H1 (cell line): Measurements from ENCODE around the gene MIDN. TPM values are rescaled to one million over a fixed set of nuclear protein-coding genes. Genes with fewer than 3 reads are reported as not detected.

Experiments used
- CTCF ChIA-PET: fragments of 300-600 bp; sonication (Branson Sonifier 250); formaldehyde crosslinking; loops from one replicate; lab custom pipeline; 2021; ENCODE audit not compliant: partially characterized antibody; lab: Charles Lee
- POLR2A ChIA-PET: fragments of 300-600 bp; sonication (Branson Sonifier 250); formaldehyde crosslinking; loops from one replicate; lab custom pipeline; 2021; ENCODE audit warnings: inconsistent platforms; ENCODE audit not compliant: partially characterized antibody; lab: Charles Lee
- DNase-seq, 2 experiments: peaks; one replicate each; pipeline versions ENCODE4 v3.0.0 to v3.0.0-alpha.2; 2010 to 2022; ENCODE audit warnings: low spot score in 2 of 2, low read depth in 1 of 2, mixed read lengths in 1 of 2
- FAIRE-seq: peaks from 2 replicates; lab custom pipeline; 2011; peaks lifted over from hg19 to GRCh38; lab: Jason Lieb, UNC
- H2AFZ ChIP-seq: 2 replicates; pipeline ENCODE4 v1.8.1; 2012; ENCODE audit warnings: low read length, inconsistent platforms
- H2AK5ac ChIP-seq: 2 replicates; pipeline ENCODE4 v1.6.1; 2013; ENCODE audit warnings: low read depth, low read length
- H2BK120ac ChIP-seq: replicated peaks from 2 replicates; pipeline ENCODE3; 2013; ENCODE audit warnings: low read depth, low read length, inconsistent platforms
- H2BK12ac ChIP-seq: 2 replicates; pipeline ENCODE4 v1.6.1; 2013; ENCODE audit warnings: low read depth, low read length
- H2BK15ac ChIP-seq: 2 replicates; pipeline ENCODE4 v1.6.1; 2013; ENCODE audit warnings: low read length
- H2BK20ac ChIP-seq: 2 replicates; pipeline ENCODE4 v1.6.1; 2013; ENCODE audit warnings: low read length
- H2BK5ac ChIP-seq: 2 replicates; pipeline ENCODE4 v1.6.1; 2013; ENCODE audit warnings: low read depth, low read length
- H3K14ac ChIP-seq: 2 replicates; pipeline ENCODE4 v1.6.1; 2013; ENCODE audit warnings: inconsistent platforms; ENCODE audit not compliant: insufficient read length
- H3K18ac ChIP-seq: 2 replicates; pipeline ENCODE4 v1.6.1; 2013; ENCODE audit warnings: low read length; ENCODE audit errors: extremely low read depth
- H3K23ac ChIP-seq: 2 replicates; pipeline ENCODE4 v1.6.1; 2013; ENCODE audit warnings: inconsistent platforms; ENCODE audit not compliant: insufficient read length
- H3K23me2 ChIP-seq: 2 replicates; pipeline ENCODE4 v1.6.1; 2013; ENCODE audit warnings: low read depth, low read length
- H3K27ac ChIP-seq: 2 replicates; pipeline ENCODE4 v1.6.1; 2011; ENCODE audit warnings: low read depth, low read length, inconsistent platforms
- H3K27me3 ChIP-seq, 4 experiments: replicated peaks in 1 of 4; 1 replicate in 1 of 4; 2 replicates in 3 of 4; pipeline versions ENCODE4 v1.6.1 to v1.8.1; 2011 to 2013; ENCODE audit warnings: low read length in 3 of 4, mild to moderate bottlenecking in 3 of 4, inconsistent platforms in 2 of 4, mixed read lengths in 2 of 4, moderate library complexity in 1 of 4; ENCODE audit not compliant: control insufficient read depth in 3 of 4, insufficient read depth in 3 of 4; ENCODE audit errors: extremely low read depth in 1 of 4
- H3K36me3 ChIP-seq, 4 experiments: 2 replicates each; pipeline versions ENCODE4 v1.6.1 to v1.8.1; 2011 to 2013; ENCODE audit warnings: mild to moderate bottlenecking in 4 of 4, low read length in 3 of 4, moderate library complexity in 2 of 4, control low read depth in 1 of 4, inconsistent platforms in 1 of 4; ENCODE audit not compliant: insufficient read depth in 4 of 4, control insufficient read depth in 2 of 4
- H3K4ac ChIP-seq: replicated peaks from 2 replicates; pipeline ENCODE3; 2013; ENCODE audit warnings: low read length, low read depth, mixed read lengths, inconsistent platforms; ENCODE audit not compliant: insufficient read length
- H3K4me1 ChIP-seq, 4 experiments: replicated peaks in 1 of 4; 1 replicate in 1 of 4; 2 replicates in 3 of 4; pipeline versions ENCODE4 v1.6.1 to v1.8.1; 2011 to 2013; ENCODE audit warnings: low read length in 3 of 4, inconsistent platforms in 2 of 4, mixed read lengths in 1 of 4; ENCODE audit not compliant: insufficient read depth in 4 of 4, control insufficient read depth in 3 of 4
- H3K4me2 ChIP-seq, 2 experiments: 2 replicates each; pipeline versions ENCODE4 v1.6.1 to v1.8.1; 2011 to 2013; ENCODE audit warnings: low read depth in 2 of 2, low read length in 2 of 2, control low read depth in 1 of 2, inconsistent platforms in 1 of 2, mild to moderate bottlenecking in 1 of 2; ENCODE audit not compliant: insufficient read depth in 1 of 2
- H3K4me3 ChIP-seq, 4 experiments: fragments of 200-600, 300-600 bp in 1 of 4; sonication (generic), shearing (Covaris generic), sonication (Bioruptor Twin) in 1 of 4; 2 replicates each; pipeline versions ENCODE4 v1.5.1 to v1.8.1; 2011 to 2016; ENCODE audit warnings: low read length in 4 of 4, low read depth in 3 of 4, control low read depth in 2 of 4, inconsistent platforms in 2 of 4, mild to moderate bottlenecking in 2 of 4, mixed read lengths in 1 of 4, moderate library complexity in 1 of 4; ENCODE audit not compliant: insufficient read depth in 2 of 4; ENCODE audit errors: extremely low read depth in 1 of 4
- H3K56ac ChIP-seq: replicated peaks from 2 replicates; pipeline ENCODE3; 2013; ENCODE audit warnings: low read depth, mild to moderate bottlenecking, mixed read lengths, low read length, inconsistent platforms; ENCODE audit not compliant: insufficient read length
- H3K79me1 ChIP-seq: 2 replicates; pipeline ENCODE4 v1.6.1; 2013; ENCODE audit warnings: low read depth, low read length, control low read depth
- H3K79me2 ChIP-seq, 2 experiments: 2 replicates each; pipeline versions ENCODE4 v1.6.1 to v1.8.1; 2012 to 2013; ENCODE audit warnings: low read length in 2 of 2, mild to moderate bottlenecking in 2 of 2, inconsistent platforms in 1 of 2; ENCODE audit not compliant: insufficient read depth in 2 of 2, control insufficient read depth in 1 of 2
- H3K9ac ChIP-seq, 4 experiments: replicated peaks in 1 of 4; 1 replicate in 1 of 4; 2 replicates in 3 of 4; pipeline versions ENCODE4 v1.6.1 to v1.8.1; 2011 to 2013; ENCODE audit warnings: low read depth in 3 of 4, low read length in 3 of 4, control low read depth in 2 of 4, mild to moderate bottlenecking in 2 of 4, moderate library complexity in 2 of 4, inconsistent platforms in 1 of 4; ENCODE audit errors: extremely low read depth in 1 of 4
- H3K9me3 ChIP-seq, 2 experiments: 2 replicates each; pipeline versions ENCODE4 v1.6.1 to v1.8.1; 2012 to 2013; ENCODE audit warnings: mild to moderate bottlenecking in 2 of 2, moderate library complexity in 2 of 2, control low read depth in 1 of 2, inconsistent platforms in 1 of 2, low read depth in 1 of 2, low read length in 1 of 2, mixed read lengths in 1 of 2; ENCODE audit not compliant: insufficient read depth in 2 of 2
- H4K20me1 ChIP-seq, 2 experiments: replicated peaks in 1 of 2; 2 replicates each; pipeline versions ENCODE3 to v1.8.1; 2011 to 2013; ENCODE audit warnings: inconsistent platforms in 2 of 2, low read length in 2 of 2, mild to moderate bottlenecking in 1 of 2; ENCODE audit not compliant: insufficient read depth in 2 of 2, control insufficient read depth in 1 of 2
- H4K5ac ChIP-seq: 2 replicates; pipeline ENCODE4 v1.6.1; 2013; ENCODE audit warnings: low read length, low read depth, mixed read lengths, inconsistent platforms; ENCODE audit not compliant: insufficient read length
- H4K8ac ChIP-seq: 2 replicates; pipeline ENCODE4 v1.8.0; 2013; ENCODE audit warnings: mild to moderate bottlenecking, moderate library complexity, low read length, inconsistent platforms; ENCODE audit not compliant: insufficient read depth; ENCODE audit errors: extremely low read depth
- H4K91ac ChIP-seq: replicated peaks from 2 replicates; pipeline ENCODE3; 2013; ENCODE audit warnings: low read length, mixed read lengths, inconsistent platforms; ENCODE audit not compliant: insufficient read length
- USF2 ChIP-seq: IDR thresholded peaks from 2 replicates; pipeline ENCODE4 v1.6.1; 2011; ENCODE audit warnings: low read length, improper control_type of control experiment
- WGBS, 2 experiments: shearing (Covaris generic) in 1 of 2; methylation state at CpG; one replicate each; pipeline versions ENCODE4 v1.1.6 to v1.1.7; 2013 to 2015; ENCODE audit warnings: low lambda C conversion rate in 2 of 2, mixed read lengths in 2 of 2, inconsistent platforms in 1 of 2, low coverage in 1 of 2, missing lambda C conversion rate in 1 of 2; ENCODE audit not compliant: insufficient replicate concordance in 2 of 2, insufficient coverage in 1 of 2, insufficient read length in 1 of 2; ENCODE audit errors: extremely low coverage in 1 of 2, missing lambda C conversion rate in 1 of 2; 5-methylcytosine and 5-hydroxymethylcytosine counted together
- polyA plus RNA-seq, 7 experiments: library from polyadenylated mRNA; depleted of rRNA in 3 of 7; stranded (reverse) in 5 of 7; unstranded in 2 of 7; fragments of >200 nt in 5 of 7; fragments of 200-250 nt in 2 of 7; gene quantifications; 1 replicate in 5 of 7; 2 replicates in 1 of 7; 4 replicates in 1 of 7; pipeline versions ENCODE4 v1.2.1 to v1.2.3, GENCODE V29; 2011 to 2013; ENCODE audit warnings: missing spikeins in 2 of 7, mixed read lengths in 2 of 7
- total RNA-seq: library from RNA; stranded (reverse); fragmentation: NEBNext Ultra II Directional; extraction: Animal tissue kit (Norgen Biotek cat#: 25700); gene quantifications from 2 replicates; pipeline ENCODE4 v1.2.1, GENCODE V29; 2021

Gene MIDN
- total and polyA plus RNA-seq, 2 of the 8 experiments (the other 6 are each of a cell fraction or from before 2014, with no cell fraction given), result 39.8 to 159 TPM

- Histone ChIP-seq H2BK15ac (no peak overlapping the region), H4K20me1 (peaks cover under 1 to 3% of the 10 kb centered on the region in 2 experiments), H2BK20ac (no peak overlapping the region), H3K4me2 (no peak overlapping the region), H3K23me2 (no peaks in the 10 kb centered on the region; the same call in 1 of the 2 replicates), H3K4me3 (no peak overlapping the region), H4K91ac (no peak overlapping the region), H2AFZ (no peak overlapping the region), H3K27ac (no peak overlapping the region), H3K18ac (no peak overlapping the region), H2BK12ac (no peak overlapping the region), H2BK120ac (no peak overlapping the region), H3K79me1 (peaks cover 2% of the 10 kb centered on the region; the same call in 1 of the 2 replicates), H3K27me3 (peaks cover 0 to 2% (median 1%) of the 10 kb centered on the region in 4 experiments; a peak in 2 of 7 replicates), H3K14ac (no peak overlapping the region), H3K9me3 (no peaks in the 10 kb centered on the region), H4K8ac (no peak overlapping the region), H3K9ac (no peak overlapping the region), H3K36me3 (no peaks in the 10 kb centered on the region), H3K79me2 (no peaks in the 10 kb centered on the region), H3K4ac (no peak overlapping the region), H3K4me1 (peaks cover 0 to 6% (median 3%) of the 10 kb centered on the region in 4 experiments; a peak in 4 of 7 replicates), H2AK5ac (no peak overlapping the region), H4K5ac (no peak overlapping the region), H2BK5ac (no peak overlapping the region), H3K56ac (no peak overlapping the region), H3K23ac (no peak overlapping the region)
- DNase-seq (peak in 1 of 2 experiments; percentile 46), FAIRE-seq (no peak)
- no peak for TF ChIP-seq USF2
- 97% methylated on average over 27 of the region's 34 CpGs; no CpG with 5 or more reads in 1 of the 2 experiments for WGBS, 2 experiments
- POLR2A ChIA-PET, result no interaction called here
- CTCF ChIA-PET, result no interaction called here
Measured at GRCh38 chr19:1299801-1300200, 51.4 kb downstream of the MIDN start.
